DOHH2 (cell line): Measurements from ENCODE around the gene TIMP1.

Experiments
- EZH2phosphoT487 ChIP-seq: fragments of 200-600 bp; sonication (generic); IDR thresholded peaks from 2 replicates; pipeline ENCODE4 v1.6.1; 2017; ENCODE audit warnings: borderline replicate concordance, mild to moderate bottlenecking, antibody characterized with exemption, low read length, moderate library complexity, mixed read lengths
- TF ChIP-seq, protein P1 (sequence below): fragments of 200-600 bp; sonication (generic); IDR thresholded peaks from one replicate; pipeline ENCODE4 v1.5.1; 2014; ENCODE audit warnings: antibody characterized with exemption, mild to moderate bottlenecking, low read depth, low read length; ENCODE audit not compliant: poor library complexity, severe bottlenecking

DNA sequence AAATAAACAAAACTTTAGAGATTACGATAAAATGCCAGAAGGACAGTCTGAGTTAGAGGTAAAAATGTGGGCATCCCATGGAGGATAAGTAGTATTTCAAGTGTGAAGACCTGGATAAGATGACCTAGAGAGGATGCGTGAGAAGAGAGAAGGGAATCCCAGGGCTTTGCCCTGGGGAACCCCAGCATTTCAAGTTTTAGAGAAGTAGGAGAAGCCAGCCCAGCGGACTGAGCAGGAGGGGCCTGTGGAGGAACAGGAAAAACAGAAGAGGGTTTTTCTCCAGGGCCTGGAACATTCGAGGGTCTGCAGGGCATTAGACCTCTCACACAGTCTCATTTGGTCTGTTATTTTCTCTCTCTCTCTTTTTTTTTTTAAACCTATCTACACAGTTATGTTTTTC lies 50.4 kb downstream of the TIMP1 start:
- TF ChIP-seq, protein P1, sequence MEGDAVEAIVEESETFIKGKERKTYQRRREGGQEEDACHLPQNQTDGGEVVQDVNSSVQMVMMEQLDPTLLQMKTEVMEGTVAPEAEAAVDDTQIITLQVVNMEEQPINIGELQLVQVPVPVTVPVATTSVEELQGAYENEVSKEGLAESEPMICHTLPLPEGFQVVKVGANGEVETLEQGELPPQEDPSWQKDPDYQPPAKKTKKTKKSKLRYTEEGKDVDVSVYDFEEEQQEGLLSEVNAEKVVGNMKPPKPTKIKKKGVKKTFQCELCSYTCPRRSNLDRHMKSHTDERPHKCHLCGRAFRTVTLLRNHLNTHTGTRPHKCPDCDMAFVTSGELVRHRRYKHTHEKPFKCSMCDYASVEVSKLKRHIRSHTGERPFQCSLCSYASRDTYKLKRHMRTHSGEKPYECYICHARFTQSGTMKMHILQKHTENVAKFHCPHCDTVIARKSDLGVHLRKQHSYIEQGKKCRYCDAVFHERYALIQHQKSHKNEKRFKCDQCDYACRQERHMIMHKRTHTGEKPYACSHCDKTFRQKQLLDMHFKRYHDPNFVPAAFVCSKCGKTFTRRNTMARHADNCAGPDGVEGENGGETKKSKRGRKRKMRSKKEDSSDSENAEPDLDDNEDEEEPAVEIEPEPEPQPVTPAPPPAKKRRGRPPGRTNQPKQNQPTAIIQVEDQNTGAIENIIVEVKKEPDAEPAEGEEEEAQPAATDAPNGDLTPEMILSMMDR, result no peak
- no peak for TF ChIP-seq EZH2phosphoT487
